ENCODE results near the gene WNK1.
"Not testable (repeated sequence)": the region's sequence is repeated elsewhere in the genome, so short reads cannot be mapped to it uniquely, and the experiment has no call there.

WNK1 gene

GRCh38 chr12:779745-780734 is 27.7 kb downstream of the WNK1 start:
- DNase-seq (ENCODE audit: low read depth in 2 of 2): no peak

- no peak for DNase-seq (ENCODE audit: low read depth in 2 of 2)
These were observed 28.5 kb downstream of the WNK1 start for GRCh38 chr12:780750-781379.

GRCh38 chr12:785706-786105 is 33.3 kb downstream of the WNK1 start:
- DNase-seq (ENCODE audit: low read depth in 2 of 2): no peak

- DNase-seq (ENCODE audit: low read depth in 2 of 2): no peak
These were observed 35.9 kb downstream of the WNK1 start for GRCh38 chr12:788288-788687.

GRCh38 chr12:788762-789161 is 36.4 kb downstream of the WNK1 start:
- not testable (repeated sequence) for DNase-seq (ENCODE audit: low read depth in 2 of 2)

GRCh38 chr12:789852-790563 is 37.6 kb downstream of the WNK1 start:
- DNase-seq (ENCODE audit: low read depth in 2 of 2): no peak

- no peak for DNase-seq (ENCODE audit: low read depth in 2 of 2)
These were observed 38.2 kb downstream of the WNK1 start for GRCh38 chr12:790608-791007.

- DNase-seq (ENCODE audit: low read depth in 2 of 2): no peak
These were observed 40.7 kb downstream of the WNK1 start for GRCh38 chr12:793037-793436.

- no peak for DNase-seq (ENCODE audit: low read depth in 2 of 2)
These were observed 41.3 kb downstream of the WNK1 start for GRCh38 chr12:793711-794110.

GRCh38 chr12:795305-795704 is 42.9 kb downstream of the WNK1 start:
- peak; percentile 21 to 64 for DNase-seq (ENCODE audit: low read depth in 2 of 2)

GRCh38 chr12:800401-800800 is 48.0 kb downstream of the WNK1 start:
- DNase-seq (ENCODE audit: low read depth in 2 of 2): no peak

GRCh38 chr12:802242-803120 is 50.1 kb downstream of the WNK1 start:
- DNase-seq (ENCODE audit: low read depth in 2 of 2): no peak

GRCh38 chr12:805022-805632 is 52.7 kb downstream of the WNK1 start:
- no peak for DNase-seq (ENCODE audit: low read depth in 2 of 2)

GRCh38 chr12:806200-806791 is 53.9 kb downstream of the WNK1 start:
- no peak for DNase-seq (ENCODE audit: low read depth in 2 of 2)

GRCh38 chr12:807041-807735 is 54.8 kb downstream of the WNK1 start:
- no peak for DNase-seq (ENCODE audit: low read depth in 2 of 2)

- no peak for DNase-seq (ENCODE audit: low read depth in 2 of 2)
These were observed 57.7 kb downstream of the WNK1 start for GRCh38 chr12:810116-810515.

GRCh38 chr12:810671-811415 is 58.5 kb downstream of the WNK1 start:
- no peak for DNase-seq (ENCODE audit: low read depth in 2 of 2)

- DNase-seq (ENCODE audit: low read depth in 2 of 2): no peak
These were observed 60.6 kb downstream of the WNK1 start for GRCh38 chr12:812950-813349.

- not testable (repeated sequence) for DNase-seq (ENCODE audit: low read depth in 2 of 2)
These were observed 65.1 kb downstream of the WNK1 start for GRCh38 chr12:817456-817855.

Measured in stimulated activated CD8-positive, alpha-beta memory T cell treated with anti-CD3 and anti-CD28 coated beads, Interleukin-15, amount 100 ng/mL, for 4 hours (primary cell).